SK-N-SH (cell line): ENCODE results near the gene KHDC1. TPM values are rescaled to one million over a fixed set of nuclear protein-coding genes. Genes with fewer than 3 reads are reported as not detected.

Source experiments
- CTCF ChIA-PET: fragments of 300-600, 350-600 bp; formaldehyde crosslinking; extraction: SDS; loops from one replicate; lab custom pipeline; 2021; lab: Yijun Ruan, JAX
- POLR2A ChIA-PET: fragments of 350-600 bp; sonication (Branson Sonifier 250); formaldehyde crosslinking; extraction: SDS; loops from one replicate; lab custom pipeline; 2020; ENCODE audit warnings: antibody characterized with exemption, inconsistent platforms; lab: Yijun Ruan, JAX
- DNase-seq: peaks from one replicate; pipeline ENCODE4 v3.0.0; 2012
- H2AFZ ChIP-seq: fragments of 200-600 bp; sonication (generic); 2 replicates; pipeline ENCODE4 v1.8.1; 2016; ENCODE audit warnings: antibody characterized with exemption, mild to moderate bottlenecking, low read depth
- H3F3A ChIP-seq: fragments of 200-600 bp; sonication (generic); replicated peaks from 2 replicates; pipeline ENCODE3; 2016; ENCODE audit warnings: antibody characterized with exemption, mild to moderate bottlenecking; ENCODE audit not compliant: insufficient read depth
- H3K27ac ChIP-seq, 2 experiments: fragments of 200-500 bp in 1 of 2; fragments of 200-600 bp in 1 of 2; sonication (Bioruptor generic) in 1 of 2; sonication (generic), shearing (Covaris generic) in 1 of 2; 2 replicates each; pipeline versions ENCODE4 v1.5.1 to v1.6.1; 2014 to 2016; ENCODE audit warnings: low read depth in 2 of 2, inconsistent platforms in 1 of 2, low read length in 1 of 2, mild to moderate bottlenecking in 1 of 2, mixed read lengths in 1 of 2
- H3K27me3 ChIP-seq: fragments of 200-600 bp; sonication (generic), shearing (Covaris generic); 2 replicates; pipeline ENCODE4 v1.6.1; 2016; ENCODE audit warnings: mixed run types; ENCODE audit not compliant: insufficient read depth
- H3K36me3 ChIP-seq, 2 experiments: fragments of 200-500 bp in 1 of 2; fragments of 200-600 bp in 1 of 2; sonication (Bioruptor generic) in 1 of 2; sonication (generic) in 1 of 2; replicated peaks in 1 of 2; 2 replicates each; pipeline versions ENCODE3 to v1.5.1; 2014 to 2016; ENCODE audit warnings: low read length in 1 of 2, mild to moderate bottlenecking in 1 of 2; ENCODE audit not compliant: insufficient read depth in 2 of 2, control insufficient read depth in 1 of 2
- H3K4me1 ChIP-seq, 2 experiments: fragments of 200-500 bp in 1 of 2; fragments of 200-600 bp in 1 of 2; sonication (Bioruptor generic) in 1 of 2; sonication (generic), shearing (Covaris generic) in 1 of 2; 2 replicates each; pipeline versions ENCODE4 v1.5.1 to v1.6.1; 2014 to 2016; ENCODE audit warnings: low read depth in 1 of 2, low read length in 1 of 2, mixed run types in 1 of 2; ENCODE audit not compliant: insufficient read depth in 2 of 2, control insufficient read depth in 1 of 2
- H3K4me2 ChIP-seq: fragments of 200-600 bp; sonication (generic), shearing (Covaris generic); 2 replicates; pipeline ENCODE4 v1.6.1; 2017; ENCODE audit warnings: mixed run types
- H3K4me3 ChIP-seq, 2 experiments: fragments of 200-500 bp in 1 of 2; fragments of 200-600 bp in 1 of 2; sonication (Bioruptor generic) in 1 of 2; sonication (generic), shearing (Covaris generic) in 1 of 2; 2 replicates each; pipeline versions ENCODE4 v1.5.1 to v1.8.1; 2014 to 2016; ENCODE audit warnings: low read depth in 2 of 2, inconsistent platforms in 1 of 2, low read length in 1 of 2, mild to moderate bottlenecking in 1 of 2, mixed read lengths in 1 of 2, moderate library complexity in 1 of 2
- H3K79me2 ChIP-seq: fragments of 200-600 bp; sonication (generic); 2 replicates; pipeline ENCODE4 v1.8.1; 2017; ENCODE audit warnings: mild to moderate bottlenecking; ENCODE audit not compliant: insufficient read depth
- H3K9ac ChIP-seq: fragments of 200-600 bp; sonication (generic); 2 replicates; pipeline ENCODE4 v1.6.1; 2017; ENCODE audit warnings: mixed run types
- H3K9me2 ChIP-seq: fragments of 200-600 bp; sonication (generic); 2 replicates; pipeline ENCODE4 v1.6.1; 2017; ENCODE audit warnings: mixed run types
- H3K9me3 ChIP-seq: fragments of 200-600 bp; sonication (generic); 2 replicates; pipeline ENCODE4 v1.6.1; 2017; ENCODE audit warnings: mixed run types, mild to moderate bottlenecking, moderate library complexity
- H4K20me1 ChIP-seq: fragments of 200-600 bp; sonication (generic); 2 replicates; pipeline ENCODE4 v1.6.1; 2017; ENCODE audit warnings: mild to moderate bottlenecking, mixed run types; ENCODE audit not compliant: insufficient read depth
- CHD2 ChIP-seq: fragments of 150-350 bp; IDR thresholded peaks from 2 replicates; pipeline ENCODE4 v1.6.1; 2018; ENCODE audit warnings: low read length; ENCODE audit not compliant: partially characterized antibody
- FOXJ3 ChIP-seq: sonication (generic); formaldehyde crosslinking; IDR thresholded peaks from 2 replicates; pipeline ENCODE4 v1.5.1; 2020; ENCODE audit warnings: mild to moderate bottlenecking, missing genetic modification reagents
- GABPA ChIP-seq: IDR thresholded peaks from 2 replicates; pipeline ENCODE4 v1.4.0; 2012; ENCODE audit warnings: low read depth, mild to moderate bottlenecking
- NRF1 ChIP-seq: IDR thresholded peaks from 2 replicates; pipeline ENCODE4 v1.6.1; 2012; ENCODE audit warnings: low read depth, mild to moderate bottlenecking, low read length
- POLR2AphosphoS5 ChIP-seq: IDR thresholded peaks from 2 replicates; pipeline ENCODE4 v1.6.1; 2012; ENCODE audit warnings: low read depth, low read length
- RFX5 ChIP-seq: IDR thresholded peaks from 2 replicates; pipeline ENCODE4 v1.6.1; 2012; ENCODE audit warnings: mild to moderate bottlenecking, improper control_type of control experiment, low read length
- SMC3 ChIP-seq: IDR thresholded peaks from 2 replicates; pipeline ENCODE4 v1.6.1; 2012; ENCODE audit warnings: low read depth, low read length, improper control_type of control experiment
- TAF1 ChIP-seq: IDR thresholded peaks from 2 replicates; pipeline ENCODE4 v1.6.1; 2012; ENCODE audit warnings: low read depth, mild to moderate bottlenecking, low read length, moderate library complexity, borderline replicate concordance
- YY1 ChIP-seq: IDR thresholded peaks from 2 replicates; pipeline ENCODE4 v1.4.0; 2012; ENCODE audit warnings: low read depth, mild to moderate bottlenecking
- WGBS: methylation state at CpG from one replicate; pipeline ENCODE4 v1.1.6; 2017; ENCODE audit warnings: low lambda C conversion rate; 5-methylcytosine and 5-hydroxymethylcytosine counted together
- polyA plus RNA-seq, 3 experiments: library from polyadenylated mRNA; depleted of rRNA; stranded (reverse); fragments of >200 nt; gene quantifications; 2 replicates each; pipeline ENCODE4 v1.2.3, GENCODE V29; 2012
- TF ChIP-seq, protein P1 (sequence below): fragments of 150-350 bp; IDR thresholded peaks from 2 replicates; pipeline ENCODE4 v1.6.1; 2016; ENCODE audit warnings: mild to moderate bottlenecking, low read depth, low read length
- TF ChIP-seq, protein P2 (sequence below): fragments of 200-600 bp; sonication (generic); IDR thresholded peaks from 2 replicates; pipeline ENCODE4 v1.6.1; 2017; ENCODE audit warnings: antibody characterized with exemption, mild to moderate bottlenecking, moderate library complexity
- TF ChIP-seq, protein P3 (sequence below): IDR thresholded peaks from 2 replicates; pipeline ENCODE4 v1.6.1; 2012; ENCODE audit warnings: mild to moderate bottlenecking, low read depth, low read length, moderate library complexity
- TF ChIP-seq, protein P4 (sequence below): IDR thresholded peaks from 2 replicates; pipeline ENCODE4; 2012
- TF ChIP-seq, protein P5 (sequence below): IDR thresholded peaks from 2 replicates; pipeline ENCODE4 v1.4.0; 2012; ENCODE audit warnings: low read depth

Gene KHDC1
- polyA plus RNA-seq, 1 of the 3 experiments (the other 2 are of a cell fraction) = 6.0 TPM

DNA sequence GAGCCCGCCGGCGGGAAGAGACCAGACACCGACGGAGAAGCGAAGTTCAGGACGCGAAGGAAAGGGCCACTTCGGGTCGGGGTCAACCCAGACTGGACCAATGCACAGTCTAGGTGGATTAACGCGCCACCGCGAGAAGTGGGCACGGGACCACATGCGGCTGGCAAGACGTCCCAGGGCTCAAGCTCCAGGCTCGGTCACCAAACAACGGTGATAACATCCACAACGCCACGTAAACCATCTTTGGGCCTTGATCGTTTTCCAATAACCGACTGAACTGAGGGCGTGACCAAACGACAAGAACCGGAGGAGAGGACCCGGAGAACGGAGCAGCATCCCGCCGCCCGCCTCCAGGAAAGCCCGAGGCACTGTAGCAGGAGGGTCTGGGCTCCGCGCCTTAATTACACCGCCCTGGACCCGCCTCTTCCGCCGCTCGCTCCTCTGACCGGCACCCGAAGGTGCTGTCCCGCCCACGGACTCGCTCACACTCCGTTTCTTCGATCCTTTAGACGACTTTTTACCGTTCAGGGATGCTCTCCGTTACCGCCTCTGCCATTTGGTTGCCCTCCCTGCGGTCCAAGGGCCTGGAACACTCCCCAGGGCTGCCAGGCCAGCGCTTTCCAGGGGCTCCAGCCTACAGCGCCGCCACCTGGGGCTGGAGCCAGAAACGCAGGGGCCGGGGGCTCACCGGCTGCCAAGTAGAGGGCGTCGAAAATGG is 46.9 kb upstream of the KHDC1 start:
- Histone ChIP-seq H3K27me3 (no peaks in the 10 kb centered on the region), H3K9me2 (no peaks in the 10 kb centered on the region), H3K79me2 (no peaks in the 10 kb centered on the region), H3K4me1 (no peaks in the 10 kb centered on the region; a peak in 1 of 4 replicates), H4K20me1 (no peaks in the 10 kb centered on the region), H3F3A (no peaks in the 10 kb centered on the region), H3K9ac (peak overlapping the region; percentile 50), H3K27ac (peak overlapping the region in 1 of 2 experiments; percentile 28; a peak in 1 of 4 replicates), H3K36me3 (no peaks in the 10 kb centered on the region), H2AFZ (peak overlapping the region; percentile 88)
- peak; percentile 80 for DNase-seq
- CTCF ChIA-PET = interaction anchor here (1.2 to 1.8 kb wide), 3 partner anchors 16 to 24 kb away, joined by 3 to 5 read pairs (median 4); no protein-coding TSS in a partner anchor
- 19% methylated on average over 41 of the region's 59 CpGs for WGBS
- POLR2A ChIA-PET = no interaction called here
- TF ChIP-seq FOXJ3 = no peak
- peak; percentile 11; the same call in 1 of the 2 replicates for TF ChIP-seq TAF1
- peak; percentile 46; the same call in 1 of the 2 replicates for TF ChIP-seq GABPA
- TF ChIP-seq POLR2AphosphoS5 = peak; percentile 69; the same call in 1 of the 2 replicates
- no peak for TF ChIP-seq NRF1
- TF ChIP-seq, protein P1, sequence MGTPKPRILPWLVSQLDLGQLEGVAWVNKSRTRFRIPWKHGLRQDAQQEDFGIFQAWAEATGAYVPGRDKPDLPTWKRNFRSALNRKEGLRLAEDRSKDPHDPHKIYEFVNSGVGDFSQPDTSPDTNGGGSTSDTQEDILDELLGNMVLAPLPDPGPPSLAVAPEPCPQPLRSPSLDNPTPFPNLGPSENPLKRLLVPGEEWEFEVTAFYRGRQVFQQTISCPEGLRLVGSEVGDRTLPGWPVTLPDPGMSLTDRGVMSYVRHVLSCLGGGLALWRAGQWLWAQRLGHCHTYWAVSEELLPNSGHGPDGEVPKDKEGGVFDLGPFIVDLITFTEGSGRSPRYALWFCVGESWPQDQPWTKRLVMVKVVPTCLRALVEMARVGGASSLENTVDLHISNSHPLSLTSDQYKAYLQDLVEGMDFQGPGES = no peak
- TF ChIP-seq, protein P2, sequence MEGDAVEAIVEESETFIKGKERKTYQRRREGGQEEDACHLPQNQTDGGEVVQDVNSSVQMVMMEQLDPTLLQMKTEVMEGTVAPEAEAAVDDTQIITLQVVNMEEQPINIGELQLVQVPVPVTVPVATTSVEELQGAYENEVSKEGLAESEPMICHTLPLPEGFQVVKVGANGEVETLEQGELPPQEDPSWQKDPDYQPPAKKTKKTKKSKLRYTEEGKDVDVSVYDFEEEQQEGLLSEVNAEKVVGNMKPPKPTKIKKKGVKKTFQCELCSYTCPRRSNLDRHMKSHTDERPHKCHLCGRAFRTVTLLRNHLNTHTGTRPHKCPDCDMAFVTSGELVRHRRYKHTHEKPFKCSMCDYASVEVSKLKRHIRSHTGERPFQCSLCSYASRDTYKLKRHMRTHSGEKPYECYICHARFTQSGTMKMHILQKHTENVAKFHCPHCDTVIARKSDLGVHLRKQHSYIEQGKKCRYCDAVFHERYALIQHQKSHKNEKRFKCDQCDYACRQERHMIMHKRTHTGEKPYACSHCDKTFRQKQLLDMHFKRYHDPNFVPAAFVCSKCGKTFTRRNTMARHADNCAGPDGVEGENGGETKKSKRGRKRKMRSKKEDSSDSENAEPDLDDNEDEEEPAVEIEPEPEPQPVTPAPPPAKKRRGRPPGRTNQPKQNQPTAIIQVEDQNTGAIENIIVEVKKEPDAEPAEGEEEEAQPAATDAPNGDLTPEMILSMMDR = peak; percentile 64
- TF ChIP-seq, protein P3, sequence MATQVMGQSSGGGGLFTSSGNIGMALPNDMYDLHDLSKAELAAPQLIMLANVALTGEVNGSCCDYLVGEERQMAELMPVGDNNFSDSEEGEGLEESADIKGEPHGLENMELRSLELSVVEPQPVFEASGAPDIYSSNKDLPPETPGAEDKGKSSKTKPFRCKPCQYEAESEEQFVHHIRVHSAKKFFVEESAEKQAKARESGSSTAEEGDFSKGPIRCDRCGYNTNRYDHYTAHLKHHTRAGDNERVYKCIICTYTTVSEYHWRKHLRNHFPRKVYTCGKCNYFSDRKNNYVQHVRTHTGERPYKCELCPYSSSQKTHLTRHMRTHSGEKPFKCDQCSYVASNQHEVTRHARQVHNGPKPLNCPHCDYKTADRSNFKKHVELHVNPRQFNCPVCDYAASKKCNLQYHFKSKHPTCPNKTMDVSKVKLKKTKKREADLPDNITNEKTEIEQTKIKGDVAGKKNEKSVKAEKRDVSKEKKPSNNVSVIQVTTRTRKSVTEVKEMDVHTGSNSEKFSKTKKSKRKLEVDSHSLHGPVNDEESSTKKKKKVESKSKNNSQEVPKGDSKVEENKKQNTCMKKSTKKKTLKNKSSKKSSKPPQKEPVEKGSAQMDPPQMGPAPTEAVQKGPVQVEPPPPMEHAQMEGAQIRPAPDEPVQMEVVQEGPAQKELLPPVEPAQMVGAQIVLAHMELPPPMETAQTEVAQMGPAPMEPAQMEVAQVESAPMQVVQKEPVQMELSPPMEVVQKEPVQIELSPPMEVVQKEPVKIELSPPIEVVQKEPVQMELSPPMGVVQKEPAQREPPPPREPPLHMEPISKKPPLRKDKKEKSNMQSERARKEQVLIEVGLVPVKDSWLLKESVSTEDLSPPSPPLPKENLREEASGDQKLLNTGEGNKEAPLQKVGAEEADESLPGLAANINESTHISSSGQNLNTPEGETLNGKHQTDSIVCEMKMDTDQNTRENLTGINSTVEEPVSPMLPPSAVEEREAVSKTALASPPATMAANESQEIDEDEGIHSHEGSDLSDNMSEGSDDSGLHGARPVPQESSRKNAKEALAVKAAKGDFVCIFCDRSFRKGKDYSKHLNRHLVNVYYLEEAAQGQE = no peak
- TF ChIP-seq, protein P4, sequence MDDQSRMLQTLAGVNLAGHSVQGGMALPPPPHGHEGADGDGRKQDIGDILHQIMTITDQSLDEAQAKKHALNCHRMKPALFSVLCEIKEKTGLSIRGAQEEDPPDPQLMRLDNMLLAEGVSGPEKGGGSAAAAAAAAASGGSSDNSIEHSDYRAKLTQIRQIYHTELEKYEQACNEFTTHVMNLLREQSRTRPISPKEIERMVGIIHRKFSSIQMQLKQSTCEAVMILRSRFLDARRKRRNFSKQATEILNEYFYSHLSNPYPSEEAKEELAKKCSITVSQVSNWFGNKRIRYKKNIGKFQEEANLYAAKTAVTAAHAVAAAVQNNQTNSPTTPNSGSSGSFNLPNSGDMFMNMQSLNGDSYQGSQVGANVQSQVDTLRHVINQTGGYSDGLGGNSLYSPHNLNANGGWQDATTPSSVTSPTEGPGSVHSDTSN = 0 out of 2 replicates have a peak, but pooled peaks have one; percentile 16
- no peak for TF ChIP-seq CHD2
- 0 out of 2 replicates have a peak, but pooled peaks have one; percentile 49 for TF ChIP-seq YY1
- no peak for TF ChIP-seq RFX5
- TF ChIP-seq SMC3 = no peak
- TF ChIP-seq, protein P5, sequence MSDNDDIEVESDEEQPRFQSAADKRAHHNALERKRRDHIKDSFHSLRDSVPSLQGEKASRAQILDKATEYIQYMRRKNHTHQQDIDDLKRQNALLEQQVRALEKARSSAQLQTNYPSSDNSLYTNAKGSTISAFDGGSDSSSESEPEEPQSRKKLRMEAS = peak; percentile 42; the same call in 1 of the 2 replicates
- TF ChIP-seq, all 33 proteins: peak for 7
- H3K9me3 ChIP-seq = no peaks in the 10 kb centered on the region
- peak overlapping the region; percentile 51 to 65 for H3K4me3 ChIP-seq
- peak overlapping the region; percentile 66 for H3K4me2 ChIP-seq
